HG02870 (cell line): ENCODE data around the gene KIAA1671.

Experiments used
- ATAC-seq: cut with Tn5 transposase; IDR thresholded peaks from one replicate; pipeline ENCODE4 v1.9.1; 2021; ENCODE audit warnings: mild to moderate bottlenecking, moderate library complexity; ENCODE audit not compliant: unreplicated experiment

The KIAA1671 gene

GRCh38 chr22:25109878-25110595, 157.5 kb downstream of the KIAA1671 start:
- no peak for ATAC-seq

GRCh38 chr22:25110596-25110845, 158.0 kb downstream of the KIAA1671 start:
- no peak for ATAC-seq

DNA sequence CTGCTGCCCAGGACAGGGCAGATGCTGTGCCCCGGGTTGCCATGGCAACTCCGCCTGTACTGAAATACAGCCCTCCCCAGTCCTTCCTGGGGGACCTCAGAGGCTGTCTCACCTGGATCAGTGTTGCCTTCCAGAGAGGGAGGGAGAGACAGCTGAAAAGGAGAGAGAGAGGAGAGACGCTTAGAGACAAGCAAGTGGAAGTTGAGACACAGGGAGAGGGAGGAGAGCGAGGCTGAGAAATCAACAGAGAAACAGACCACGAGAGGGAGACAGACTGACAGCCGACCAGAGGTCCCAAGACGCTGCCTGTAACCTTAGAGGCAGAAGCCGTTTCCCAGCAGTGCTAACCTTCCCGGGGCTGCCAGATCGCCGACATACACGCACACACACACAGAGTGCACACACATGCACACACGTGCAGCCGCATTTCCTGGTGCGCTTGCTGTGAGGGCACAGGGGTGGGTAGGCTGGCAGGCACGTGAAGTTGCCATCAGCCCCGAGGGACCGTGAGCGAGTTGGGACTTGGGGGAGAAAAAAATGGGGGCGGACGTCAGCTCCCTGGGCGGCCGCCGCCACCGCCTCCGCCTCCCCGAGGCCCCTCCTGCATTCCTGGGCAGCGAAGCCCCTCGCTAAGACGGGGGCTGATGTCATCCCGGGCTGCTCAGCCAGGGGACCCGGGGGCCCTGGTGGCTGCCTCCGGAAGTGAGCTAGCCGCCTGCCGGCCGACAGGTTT, 158.5 kb downstream of the KIAA1671 start:
- no peak for ATAC-seq

DNA sequence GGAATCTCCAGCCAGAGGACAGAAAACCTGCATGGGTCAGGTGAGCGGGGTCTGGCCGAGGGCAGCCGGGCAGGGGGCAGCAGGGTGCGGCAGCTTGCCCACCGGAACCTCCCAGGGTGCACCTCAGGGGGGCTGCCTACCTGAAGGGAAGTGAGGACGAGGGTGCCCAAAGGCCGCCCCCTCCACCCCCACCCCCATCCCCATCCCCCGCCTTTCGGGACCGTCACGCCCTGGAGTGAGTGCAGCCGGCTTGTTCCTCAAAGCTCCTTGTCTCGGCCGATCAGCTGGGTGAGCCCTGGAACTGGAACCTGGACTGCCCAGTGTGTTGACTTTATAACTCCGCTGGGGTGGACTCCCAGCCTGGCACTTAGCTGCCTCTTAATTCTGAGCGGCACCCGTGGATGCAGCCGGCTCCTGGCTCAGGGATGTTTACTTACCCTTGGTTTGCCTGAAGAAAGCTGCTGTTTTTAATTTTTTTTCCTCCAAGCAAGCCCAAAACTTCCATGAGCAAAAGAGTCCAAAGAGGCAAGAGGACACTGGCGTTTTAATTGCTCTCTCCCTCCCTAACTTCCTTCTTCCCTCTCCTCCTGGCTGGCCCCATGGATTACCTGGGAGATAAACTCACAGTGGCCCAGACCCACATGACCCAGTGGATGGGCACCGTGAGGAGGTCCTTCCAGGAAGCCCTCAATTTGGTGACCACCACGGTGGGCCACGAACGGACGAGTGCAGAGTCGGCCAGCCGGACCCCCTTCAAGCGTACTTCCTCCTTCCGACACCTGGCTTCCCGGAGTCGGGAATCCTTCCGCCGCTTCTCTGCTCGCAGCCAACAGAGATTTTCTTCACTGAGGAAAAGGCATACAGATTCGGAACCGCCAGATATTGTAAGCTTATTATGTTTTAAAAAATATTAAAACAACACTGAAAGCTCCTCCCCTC, 159.3 kb downstream of the KIAA1671 start:
- ATAC-seq: no peak

GRCh38 chr22:25112538-25113253, 160.2 kb downstream of the KIAA1671 start:
- ATAC-seq: no peak

DNA sequence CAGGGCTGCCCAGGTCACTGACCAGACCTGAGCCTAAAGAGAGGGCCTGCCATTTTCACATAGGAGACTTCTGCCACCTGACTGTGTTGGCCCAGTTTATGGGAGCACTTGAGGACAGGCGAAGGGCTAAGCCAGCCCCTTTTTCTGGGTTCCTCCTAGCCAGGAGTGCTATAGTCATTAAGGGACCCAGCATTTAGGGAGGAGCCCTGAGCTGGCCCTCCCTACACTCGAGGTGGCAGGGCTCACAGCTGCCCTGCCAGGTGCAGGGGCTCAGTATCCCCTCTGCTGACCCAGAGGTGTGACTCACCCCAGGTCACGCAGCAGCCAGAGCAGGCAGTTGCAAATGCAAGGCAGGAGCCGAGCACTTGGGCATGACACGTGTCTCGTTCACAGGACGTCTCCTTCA, 160.8 kb downstream of the KIAA1671 start:
- ATAC-seq: no peak

DNA sequence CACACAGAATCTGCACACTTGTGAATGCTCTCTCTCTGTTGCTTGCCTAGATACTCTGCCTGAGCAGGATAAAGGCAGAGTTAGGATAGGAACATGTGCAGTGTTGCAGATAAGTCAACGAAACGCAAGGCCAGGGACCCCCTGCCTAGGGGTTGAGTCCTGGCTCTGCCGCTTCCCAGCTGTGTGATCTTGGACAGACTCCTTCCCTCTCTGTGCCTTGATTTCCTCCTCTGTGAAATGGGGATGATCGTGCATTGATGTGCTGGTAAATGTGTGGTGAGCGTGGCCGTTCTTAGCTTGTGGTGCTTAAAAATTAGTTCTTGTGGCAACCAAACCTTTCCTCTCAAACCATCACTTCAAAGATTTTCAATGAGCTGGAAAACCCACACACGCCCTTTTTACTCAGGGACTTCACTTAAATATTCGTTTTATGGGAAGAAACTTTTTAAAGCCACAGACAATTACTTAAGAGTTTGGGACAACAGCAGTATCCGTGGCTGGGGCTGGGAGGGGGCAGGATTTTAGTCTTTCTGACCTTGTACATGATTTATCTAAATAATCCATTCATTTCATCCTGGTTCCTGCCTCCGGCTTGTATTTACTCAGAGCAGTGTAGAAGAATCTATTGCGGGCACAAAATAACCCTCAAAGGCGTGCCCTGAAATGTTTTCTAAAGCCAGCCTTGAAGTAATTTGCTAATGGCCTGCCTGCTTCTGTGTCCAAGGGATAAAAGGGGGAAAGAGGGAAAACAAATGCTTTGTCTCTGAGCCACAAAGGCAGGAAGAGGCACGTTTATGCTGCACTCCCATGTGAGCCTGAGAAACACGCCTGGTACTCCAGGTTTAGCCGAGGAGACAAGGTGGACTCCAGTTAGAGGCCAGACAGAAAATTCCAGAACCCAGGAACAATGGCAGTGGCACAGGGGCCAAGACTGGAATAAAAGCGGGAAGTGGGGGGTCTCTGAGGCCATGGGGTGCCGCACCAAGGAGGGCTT, 162.2 kb downstream of the KIAA1671 start:
- no peak for ATAC-seq

- ATAC-seq: no peak
These were observed 167.1 kb downstream of the KIAA1671 start for GRCh38 chr22:25119609-25120008.

DNA sequence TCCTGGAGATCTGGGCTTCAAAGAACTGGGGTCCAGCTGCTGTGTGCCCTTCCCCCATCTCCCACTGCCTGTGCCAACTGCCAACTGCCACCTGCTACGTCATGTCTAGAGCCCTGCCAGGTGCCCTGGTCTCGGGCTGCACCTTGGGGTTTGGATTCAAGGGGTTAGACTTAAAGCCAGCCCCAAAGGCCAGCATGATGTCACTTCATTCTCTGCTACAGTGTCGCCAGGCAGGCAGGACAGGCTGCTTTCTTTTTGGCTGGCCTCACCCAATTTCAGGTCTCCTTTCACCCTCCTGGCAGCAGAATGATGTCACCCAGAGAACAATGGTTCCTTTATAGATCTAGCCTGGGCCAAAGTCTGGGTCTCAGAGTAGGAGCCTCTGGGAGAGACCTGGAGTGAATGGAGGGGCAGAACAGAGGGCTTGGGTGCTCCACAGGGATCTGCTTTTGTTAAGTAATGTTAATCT, 167.6 kb downstream of the KIAA1671 start:
- no peak for ATAC-seq

GRCh38 chr22:25120761-25121212, 168.3 kb downstream of the KIAA1671 start:
- ATAC-seq: no peak

- no peak for ATAC-seq
These were observed 169.7 kb downstream of the KIAA1671 start for GRCh38 chr22:25122136-25122764.

GRCh38 chr22:25123677-25124076, 171.2 kb downstream of the KIAA1671 start:
- no peak for ATAC-seq

DNA sequence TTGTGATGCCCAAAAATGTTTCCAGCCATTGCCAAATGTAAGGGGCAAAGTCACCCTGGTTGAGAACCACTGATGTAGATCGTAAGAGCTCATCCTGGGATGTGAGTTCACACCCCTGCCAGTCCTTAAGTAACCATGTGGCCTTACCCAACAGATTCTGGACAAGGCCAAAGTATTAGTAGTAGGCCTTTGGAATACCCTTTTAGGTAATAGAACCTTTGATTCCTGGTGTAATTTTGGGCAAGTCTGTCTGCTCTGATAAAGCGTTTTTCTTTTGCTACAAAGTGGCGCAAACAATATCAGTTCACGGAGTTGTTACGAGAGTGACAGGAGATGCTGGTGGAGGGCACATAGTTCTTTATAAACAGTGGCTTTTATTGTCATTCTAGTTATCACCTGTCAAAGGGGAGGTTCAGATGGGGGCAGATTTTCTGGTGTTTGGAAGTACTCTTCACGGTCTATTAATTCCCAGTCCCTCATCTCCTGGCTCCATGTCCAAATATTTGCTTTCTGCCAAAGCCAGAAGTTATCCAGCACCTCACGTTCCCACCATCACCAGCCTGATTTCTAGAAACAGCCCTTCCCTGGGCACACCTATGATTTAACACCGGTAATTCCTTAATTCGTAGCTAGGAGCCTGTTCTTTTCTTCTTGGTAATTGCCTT, 173.3 kb downstream of the KIAA1671 start:
- ATAC-seq: no peak

DNA sequence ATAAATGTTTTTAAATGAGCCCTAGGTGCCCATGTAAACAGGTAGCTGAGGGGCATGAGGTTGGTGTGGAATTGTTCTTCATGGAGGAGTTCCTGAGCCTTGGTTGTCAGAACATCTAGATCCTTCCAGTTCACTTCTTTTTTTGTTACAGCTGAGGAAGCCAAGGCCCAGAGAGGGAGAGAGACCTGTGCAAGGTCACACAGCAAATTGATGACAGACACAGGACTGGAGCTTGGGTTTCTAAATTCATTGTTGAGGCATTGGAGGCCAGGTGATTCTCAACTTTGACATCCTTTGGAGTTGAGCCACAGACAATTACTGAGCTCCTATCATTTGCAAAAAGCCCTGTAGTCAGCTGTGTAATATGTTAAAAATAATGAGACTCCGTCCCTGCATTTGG, 174.0 kb downstream of the KIAA1671 start:
- no peak for ATAC-seq

- ATAC-seq: no peak
These were observed 174.8 kb downstream of the KIAA1671 start for GRCh38 chr22:25127318-25127717.

DNA sequence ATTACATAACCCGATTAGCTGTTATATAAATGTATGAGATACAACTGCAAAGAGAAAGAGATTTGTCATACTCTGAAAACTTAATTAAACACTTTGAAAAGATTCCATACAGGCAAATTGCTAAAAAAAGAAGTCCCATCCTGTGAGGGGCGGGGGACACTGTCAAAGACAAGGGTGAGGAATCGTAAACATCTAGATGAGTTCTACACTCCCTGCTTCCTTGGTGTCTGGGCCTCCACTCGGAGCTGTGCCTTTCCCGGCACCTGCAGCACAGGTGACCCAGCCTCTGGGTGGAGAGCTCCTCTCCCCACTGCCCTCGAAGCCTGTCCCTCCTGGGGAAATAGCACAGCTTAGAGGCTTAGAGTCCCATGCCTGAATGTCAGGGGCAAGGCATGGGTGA, 177.9 kb downstream of the KIAA1671 start:
- no peak for ATAC-seq

GRCh38 chr22:25131198-25131887, 178.8 kb downstream of the KIAA1671 start:
- no peak for ATAC-seq

DNA sequence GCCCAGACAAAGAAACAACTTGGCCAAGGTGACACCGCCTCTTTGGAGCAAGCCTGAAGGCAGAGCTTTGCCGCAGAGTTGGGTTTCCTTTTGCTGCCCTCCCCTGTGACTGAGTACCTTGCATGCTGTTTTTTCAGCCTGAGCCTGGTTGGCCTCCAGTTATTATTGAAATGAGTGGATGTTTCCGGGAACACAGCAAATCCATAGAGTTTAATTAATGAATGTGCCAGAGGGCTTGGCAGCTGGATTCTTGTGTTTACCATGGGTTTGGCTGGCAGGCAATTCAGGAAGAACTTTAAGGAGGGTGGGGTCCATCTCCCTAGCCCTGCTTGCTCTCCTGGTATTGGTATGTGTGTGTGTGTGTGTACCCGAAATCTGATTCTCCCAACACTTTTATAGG, 181.5 kb downstream of the KIAA1671 start:
- ATAC-seq: no peak
